Epithelial cell of proximal tubule (primary cell): ENCODE results near the gene BRD3OS. TPM values are rescaled to one million over a fixed set of nuclear protein-coding genes. Genes with fewer than 3 reads are reported as not detected.

Experiments used
- DNase-seq: peaks from one replicate; pipeline ENCODE4 v3.0.0-alpha.2; 2011; ENCODE audit warnings: low read depth
- H3K4me3 ChIP-seq: 2 replicates; pipeline ENCODE4 v1.5.1; 2011; ENCODE audit warnings: low read depth, mild to moderate bottlenecking, low read length
- CTCF ChIP-seq: conservative IDR thresholded peaks from 2 replicates; pipeline ENCODE4 v1.5.1; 2012; ENCODE audit warnings: low read depth, mild to moderate bottlenecking, low read length
- total RNA-seq: library from RNA; depleted of rRNA; stranded (reverse); fragments of >200 nt; gene quantifications from 2 replicates; pipeline ENCODE4 v1.2.3, GENCODE V29; 2015

The BRD3OS gene
- total RNA-seq, 1 donor from 2014 or later: 22.7 TPM

DNA sequence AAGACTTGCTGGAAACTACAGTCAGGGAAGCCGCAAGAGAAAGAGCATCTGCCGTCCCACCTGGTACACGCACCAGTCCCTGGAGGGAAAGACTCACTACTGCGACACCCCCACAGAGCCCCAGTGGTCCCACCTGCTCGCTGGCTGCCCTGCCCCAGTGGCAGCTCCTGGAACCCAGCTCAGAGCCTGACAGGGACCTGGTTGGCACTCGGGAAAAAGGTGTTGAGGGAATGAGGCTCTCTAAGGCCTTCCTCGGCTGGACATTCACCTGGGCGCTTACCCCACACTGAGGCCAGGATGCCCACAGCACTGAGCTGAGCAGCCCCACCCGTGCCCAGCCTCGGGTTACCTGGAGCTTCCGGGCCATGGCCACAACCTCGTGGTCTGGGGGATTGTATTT is 19.7 kb downstream of the BRD3OS start:
- no peak for TF ChIP-seq CTCF
- no peak overlapping the region for H3K4me3 ChIP-seq
- no peak for DNase-seq

GRCh38 chr9:134045841-134046544 is 20.7 kb downstream of the BRD3OS start:
- no peak for TF ChIP-seq CTCF
- H3K4me3 ChIP-seq: no peak overlapping the region
- no peak for DNase-seq

DNA sequence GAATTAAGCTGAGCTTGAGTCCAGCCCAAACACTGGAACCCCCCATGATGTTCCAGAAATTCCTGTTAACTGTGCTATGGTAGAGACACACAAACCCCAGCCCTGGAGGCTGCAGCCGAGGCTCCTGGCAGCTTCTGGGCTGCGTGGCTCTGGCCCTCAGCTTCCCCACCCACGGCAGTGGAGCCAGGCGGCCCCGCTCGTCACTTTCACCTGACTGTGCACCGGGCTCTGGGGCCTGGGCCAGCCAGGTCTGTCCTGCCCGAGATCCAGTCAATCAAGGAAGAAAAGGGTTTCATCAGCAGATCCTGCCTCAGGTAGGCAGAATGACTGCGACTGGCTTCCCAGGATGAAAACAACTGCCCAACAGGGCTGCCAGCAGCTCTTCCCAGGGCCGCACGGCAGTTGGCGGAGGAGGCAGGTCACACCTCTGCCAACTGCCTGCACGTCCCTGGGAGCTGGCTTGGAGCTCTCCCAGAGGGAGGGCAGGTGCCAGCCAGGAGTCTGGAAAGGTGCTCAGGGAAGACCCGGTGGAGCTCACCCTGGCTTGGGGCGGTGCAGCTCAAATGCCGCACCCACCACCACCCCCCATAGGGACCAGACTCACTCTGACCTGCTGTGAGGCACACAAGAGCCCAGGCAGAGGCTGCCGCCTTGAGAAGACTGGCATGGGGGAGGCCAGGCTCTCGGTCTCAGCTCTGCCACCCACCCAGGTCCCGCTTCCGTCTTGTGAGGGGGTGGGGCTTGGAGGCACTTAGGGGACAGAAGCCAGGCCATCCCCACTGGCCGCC is 21.8 kb downstream of the BRD3OS start:
- H3K4me3 ChIP-seq: no peak overlapping the region
- TF ChIP-seq CTCF: no peak
- DNase-seq: no peak

GRCh38 chr9:134047868-134048581 is 22.7 kb downstream of the BRD3OS start:
- H3K4me3 ChIP-seq: no peak overlapping the region
- no peak for TF ChIP-seq CTCF
- no peak for DNase-seq

- no peak overlapping the region for H3K4me3 ChIP-seq
- no peak for DNase-seq
- TF ChIP-seq CTCF: no peak
Observed at GRCh38 chr9:134048582-134048968, 23.3 kb downstream of the BRD3OS start.

DNA sequence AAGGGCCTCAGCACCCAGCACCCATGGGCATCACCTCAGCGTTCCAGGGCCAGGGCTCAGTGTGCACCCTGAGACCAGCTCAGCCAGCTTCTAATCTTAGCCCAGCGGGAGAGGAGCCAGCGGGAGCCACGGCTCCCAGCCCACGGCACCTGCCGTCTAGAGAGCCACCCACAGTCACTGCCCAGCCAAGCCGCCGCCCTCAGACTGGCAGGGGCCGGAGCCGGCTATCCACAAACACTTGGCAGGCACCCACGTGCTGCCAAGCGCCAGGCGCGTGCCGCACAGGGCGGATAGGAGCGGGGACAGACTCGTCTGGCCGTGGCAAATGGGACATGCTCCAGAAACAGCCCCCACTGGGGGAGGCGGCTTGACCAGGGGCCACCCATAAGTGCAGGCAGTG is 24.0 kb downstream of the BRD3OS start:
- no peak for DNase-seq
- H3K4me3 ChIP-seq: no peak overlapping the region
- TF ChIP-seq CTCF: no peak
